Central memory CD8-positive, alpha-beta T cell (primary cell): ENCODE measurements around the gene HOXC11.

Source experiments
- ATAC-seq: fragments of 150-1000 bp; cut with Tn5 transposase; replicated peaks from 2 replicates; pipeline ENCODE4 v1.10.0; 2022; ENCODE audit warnings: mild to moderate bottlenecking, moderate FRiP score, moderate number of reproducible peaks; ENCODE audit not compliant: poor library complexity, severe bottlenecking; ENCODE audit errors: extremely low read depth
- DNase-seq, 2 donors: peaks; one replicate each; pipeline ENCODE4 v3.0.0; 2021; ENCODE audit warnings: low spot score in 2 of 2
- H3K27ac Mint-ChIP-seq: one replicate; pipeline ENCODE4 v1.8.0; 2022; ENCODE audit warnings: low read depth, mild to moderate bottlenecking, moderate library complexity, mixed read lengths
- H3K27me3 Mint-ChIP-seq: one replicate; pipeline ENCODE4 v1.8.0; 2022; ENCODE audit warnings: mixed read lengths
- H3K36me3 Mint-ChIP-seq: one replicate; pipeline ENCODE4 v1.8.0; 2022; ENCODE audit warnings: mild to moderate bottlenecking, moderate library complexity, mixed read lengths; ENCODE audit not compliant: insufficient read depth
- H3K4me1 Mint-ChIP-seq: one replicate; pipeline ENCODE4 v1.8.0; 2022; ENCODE audit warnings: mixed read lengths
- H3K4me3 Mint-ChIP-seq: one replicate; pipeline ENCODE4 v1.8.0; 2022; ENCODE audit warnings: mild to moderate bottlenecking, moderate library complexity, mixed read lengths
- H3K9me3 Mint-ChIP-seq: one replicate; pipeline ENCODE4 v1.8.0; 2022; ENCODE audit warnings: mixed read lengths

Gene HOXC11

GRCh38 chr12:53998110-53998899, 25.4 kb downstream of the HOXC11 start:
- ATAC-seq (no peak), DNase-seq (no peak)
- Mint-ChIP-seq H3K27me3 (peaks cover 100% of the 10 kb centered on the region), H3K4me3 (no peak overlapping the region), H3K27ac (no peak overlapping the region), H3K4me1 (peaks cover 42% of the 10 kb centered on the region), H3K9me3 (no peaks in the 10 kb centered on the region), H3K36me3 (peaks cover 21% of the 10 kb centered on the region)

GRCh38 chr12:53998900-53999236, 25.9 kb downstream of the HOXC11 start:
- DNase-seq = no peak
- ATAC-seq = no peak
- Mint-ChIP-seq H3K27ac (no peak overlapping the region), H3K36me3 (peaks cover 17% of the 10 kb centered on the region), H3K4me1 (peaks cover 36% of the 10 kb centered on the region), H3K27me3 (peaks cover 100% of the 10 kb centered on the region), H3K4me3 (no peak overlapping the region), H3K9me3 (no peaks in the 10 kb centered on the region)

GRCh38 chr12:53999559-54000115, 26.7 kb downstream of the HOXC11 start:
- H3K27me3 Mint-ChIP-seq = peaks cover 100% of the 10 kb centered on the region
- ATAC-seq (no peak), DNase-seq (no peak)
- H3K4me1 Mint-ChIP-seq = peaks cover 31% of the 10 kb centered on the region
- H3K9me3 Mint-ChIP-seq = no peaks in the 10 kb centered on the region
- H3K4me3 Mint-ChIP-seq = peak overlapping the region; percentile 61
- H3K27ac Mint-ChIP-seq = no peak overlapping the region
- H3K36me3 Mint-ChIP-seq = peaks cover 13% of the 10 kb centered on the region

DNA sequence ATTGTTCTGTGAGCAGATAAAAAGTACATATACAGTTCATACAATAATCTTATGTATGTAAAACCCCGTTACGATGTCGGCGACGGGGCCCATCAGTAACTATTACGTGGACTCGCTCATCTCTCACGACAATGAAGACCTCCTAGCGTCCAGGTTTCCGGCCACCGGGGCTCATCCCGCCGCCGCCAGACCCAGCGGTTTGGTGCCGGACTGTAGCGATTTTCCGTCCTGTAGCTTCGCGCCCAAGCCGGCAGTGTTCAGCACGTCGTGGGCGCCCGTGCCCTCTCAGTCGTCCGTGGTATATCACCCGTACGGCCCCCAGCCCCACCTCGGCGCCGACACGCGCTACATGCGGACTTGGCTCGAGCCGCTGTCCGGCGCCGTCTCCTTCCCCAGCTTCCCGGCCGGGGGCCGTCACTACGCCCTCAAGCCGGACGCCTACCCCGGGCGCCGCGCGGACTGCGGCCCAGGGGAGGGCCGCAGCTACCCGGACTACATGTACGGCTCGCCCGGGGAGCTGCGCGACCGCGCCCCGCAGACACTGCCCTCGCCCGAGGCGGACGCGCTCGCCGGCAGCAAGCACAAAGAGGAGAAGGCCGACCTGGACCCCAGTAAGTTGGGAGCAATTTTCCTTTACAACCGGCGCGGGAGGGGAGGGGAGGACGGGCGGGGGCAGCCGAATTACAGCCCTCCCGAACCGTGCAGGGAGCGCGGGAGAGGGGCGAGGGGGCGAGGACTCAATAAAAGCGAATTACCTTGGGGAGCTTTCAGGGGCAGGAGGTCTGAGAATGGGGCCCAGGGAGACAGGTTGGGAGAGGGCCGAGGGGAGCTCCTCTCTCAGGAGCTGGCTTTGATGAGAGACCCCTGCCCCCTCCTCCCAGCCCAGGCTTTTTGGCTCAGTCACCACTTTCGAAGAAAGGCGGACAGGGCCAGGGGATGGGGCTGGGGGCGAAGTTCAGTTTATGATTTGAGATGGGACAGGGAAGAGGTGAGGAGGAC, 27.5 kb downstream of the HOXC11 start, which contains the start of gene HOXC9:
Gene HOXC9, plus strand, starts transcription at position 46 of the 999 bp plus-strand sequence. Its CDS starts 28 bp downstream, at position 74.
- Mint-ChIP-seq H3K27me3 (peaks cover 100% of the 10 kb centered on the region), H3K36me3 (peaks cover 13% of the 10 kb centered on the region), H3K4me1 (peaks cover 27% of the 10 kb centered on the region), H3K9me3 (no peaks in the 10 kb centered on the region), H3K4me3 (peak within 1 kb of the TSS; percentile 61), H3K27ac (no peak within 1 kb of the TSS)
- ATAC-seq (no peak), DNase-seq (no peak)

- ATAC-seq (no peak), DNase-seq (no peak)
- H3K36me3 Mint-ChIP-seq = peaks cover 20% of the 10 kb centered on the region
- H3K4me3 Mint-ChIP-seq = no peak overlapping the region
- H3K4me1 Mint-ChIP-seq = peaks cover 29% of the 10 kb centered on the region
- H3K9me3 Mint-ChIP-seq = no peaks in the 10 kb centered on the region
- H3K27me3 Mint-ChIP-seq = peaks cover 100% of the 10 kb centered on the region
- no peak overlapping the region for H3K27ac Mint-ChIP-seq
Observed at GRCh38 chr12:54001283-54002187, 28.6 kb downstream of the HOXC11 start.

DNA sequence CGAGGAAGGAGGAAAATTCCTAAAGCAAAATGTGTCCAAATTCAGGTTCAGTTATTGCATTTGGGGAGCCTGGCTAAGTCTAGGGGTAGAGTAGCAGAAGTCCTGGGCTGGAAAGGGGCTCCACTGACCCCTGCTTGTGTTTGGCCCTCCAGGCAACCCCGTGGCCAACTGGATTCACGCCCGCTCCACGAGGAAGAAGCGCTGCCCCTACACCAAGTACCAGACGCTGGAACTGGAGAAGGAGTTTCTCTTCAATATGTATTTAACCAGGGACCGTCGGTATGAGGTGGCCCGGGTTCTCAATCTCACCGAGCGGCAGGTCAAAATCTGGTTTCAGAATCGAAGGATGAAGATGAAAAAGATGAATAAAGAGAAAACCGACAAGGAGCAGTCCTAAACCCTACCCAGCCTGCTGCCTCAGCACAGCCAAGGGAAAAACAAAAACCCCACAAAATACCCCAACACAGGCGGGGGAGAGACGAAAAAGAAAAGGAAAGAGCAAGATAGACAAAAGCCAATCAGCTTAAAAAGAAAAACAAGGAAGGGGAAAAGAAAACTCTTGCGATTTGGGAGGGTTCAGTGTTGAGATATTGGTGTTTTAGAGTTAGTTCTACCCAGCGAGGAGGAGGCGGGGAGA, 29.5 kb downstream of the HOXC11 start:
- H3K4me1 Mint-ChIP-seq = peaks cover 27% of the 10 kb centered on the region
- H3K9me3 Mint-ChIP-seq = no peaks in the 10 kb centered on the region
- ATAC-seq (no peak), DNase-seq (no peak)
- H3K36me3 Mint-ChIP-seq = peaks cover 20% of the 10 kb centered on the region
- peaks cover 100% of the 10 kb centered on the region for H3K27me3 Mint-ChIP-seq
- no peak overlapping the region for H3K27ac Mint-ChIP-seq
- no peak overlapping the region for H3K4me3 Mint-ChIP-seq

DNA sequence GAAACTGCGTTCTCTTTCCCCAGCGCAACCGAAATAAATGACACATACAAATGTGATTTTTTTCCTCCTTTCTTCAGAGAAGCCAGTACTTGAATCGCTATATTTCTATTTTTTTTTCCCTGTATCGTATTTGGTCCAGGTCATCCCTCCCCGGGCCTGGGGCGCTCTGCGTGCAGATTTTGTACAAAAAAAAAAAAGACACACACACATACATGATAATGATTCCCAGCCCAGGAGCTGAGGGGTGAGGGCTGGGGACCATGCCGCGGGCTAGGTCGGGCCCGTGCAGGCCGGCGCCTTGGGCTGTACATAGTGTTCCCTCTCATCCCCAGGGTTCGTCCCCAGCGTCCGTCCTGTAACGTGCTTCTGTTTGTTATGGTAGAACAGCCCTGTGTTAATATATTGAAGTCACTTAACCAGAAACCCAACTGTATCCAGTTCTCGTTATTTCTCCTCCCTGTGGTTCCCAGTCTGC, 30.0 kb downstream of the HOXC11 start:
- no peak overlapping the region for H3K27ac Mint-ChIP-seq
- peaks cover 20% of the 10 kb centered on the region for H3K36me3 Mint-ChIP-seq
- peaks cover 23% of the 10 kb centered on the region for H3K4me1 Mint-ChIP-seq
- H3K4me3 Mint-ChIP-seq = no peak overlapping the region
- no peak for DNase-seq
- no peak for ATAC-seq
- H3K9me3 Mint-ChIP-seq = no peaks in the 10 kb centered on the region
- H3K27me3 Mint-ChIP-seq = peaks cover 100% of the 10 kb centered on the region

DNA sequence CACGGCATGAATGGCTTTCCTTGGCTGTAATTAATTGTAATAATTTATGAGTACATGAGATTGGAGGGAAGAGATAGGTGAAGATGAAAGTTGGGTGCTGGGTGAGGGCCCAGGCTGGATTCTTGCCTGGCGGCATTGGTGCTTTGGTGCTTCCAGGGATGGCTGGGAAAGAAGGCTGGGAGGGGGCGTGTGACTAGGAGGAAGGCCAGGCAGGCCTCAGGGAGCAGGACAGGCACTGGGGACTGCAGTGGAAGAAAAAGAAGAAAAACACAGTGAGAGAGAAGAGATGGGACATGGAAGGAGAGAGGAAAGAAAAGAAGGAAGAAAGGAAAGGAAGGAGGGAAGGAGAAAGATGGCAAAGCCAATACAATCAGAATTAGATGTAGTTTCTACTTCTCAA, 30.7 kb downstream of the HOXC11 start:
- no peak overlapping the region for H3K4me3 Mint-ChIP-seq
- no peak overlapping the region for H3K27ac Mint-ChIP-seq
- no peaks in the 10 kb centered on the region for H3K9me3 Mint-ChIP-seq
- no peak for ATAC-seq
- DNase-seq = no peak
- peaks cover 23% of the 10 kb centered on the region for H3K36me3 Mint-ChIP-seq
- H3K4me1 Mint-ChIP-seq = peaks cover 24% of the 10 kb centered on the region
- H3K27me3 Mint-ChIP-seq = peaks cover 100% of the 10 kb centered on the region

DNA sequence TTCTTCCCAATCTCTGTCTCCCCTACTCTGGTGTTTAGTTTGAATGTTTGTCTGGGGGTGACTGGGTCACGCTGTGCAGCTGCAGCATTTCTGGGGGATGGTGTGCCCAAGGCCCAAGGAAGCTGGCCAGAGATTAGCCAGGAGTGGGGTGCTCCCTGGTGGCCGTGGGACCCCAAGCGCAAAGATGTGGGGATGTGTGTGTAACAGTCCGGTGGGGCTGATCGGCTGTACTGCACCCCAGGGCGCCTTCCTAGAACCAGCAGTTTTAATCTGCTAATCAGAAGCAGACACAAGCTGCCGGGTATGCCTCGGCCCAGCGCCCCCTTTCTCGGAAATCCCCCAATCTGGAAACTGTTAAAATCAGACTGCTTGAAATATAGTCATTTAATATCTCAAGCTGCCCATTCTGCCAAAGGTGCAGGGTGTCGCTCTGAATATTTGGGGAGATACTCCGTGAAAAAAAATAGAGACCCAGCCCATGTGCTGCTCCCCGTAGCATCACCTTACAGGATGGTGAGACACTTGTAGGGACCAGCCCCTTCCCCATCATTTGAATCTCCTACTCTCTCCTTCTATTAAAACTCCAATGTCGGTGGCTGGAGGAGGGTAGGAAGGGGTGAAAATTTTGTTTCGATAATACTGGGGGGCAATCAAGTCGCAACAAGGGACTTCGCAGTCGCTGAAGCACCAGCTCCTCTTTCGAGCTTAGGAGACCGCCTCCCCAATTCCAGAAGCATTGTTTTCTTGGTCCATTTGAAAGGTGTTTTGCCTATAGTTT, 31.3 kb downstream of the HOXC11 start:
- no peak overlapping the region for H3K27ac Mint-ChIP-seq
- DNase-seq = no peak
- no peaks in the 10 kb centered on the region for H3K9me3 Mint-ChIP-seq
- H3K36me3 Mint-ChIP-seq = peaks cover 27% of the 10 kb centered on the region
- H3K4me3 Mint-ChIP-seq = no peak overlapping the region
- no peak for ATAC-seq
- H3K4me1 Mint-ChIP-seq = peaks cover 30% of the 10 kb centered on the region
- peaks cover 100% of the 10 kb centered on the region for H3K27me3 Mint-ChIP-seq

GRCh38 chr12:54004841-54005530, 32.1 kb downstream of the HOXC11 start:
- Mint-ChIP-seq H3K9me3 (no peaks in the 10 kb centered on the region), H3K27ac (no peak overlapping the region), H3K36me3 (peaks cover 25% of the 10 kb centered on the region), H3K4me1 (peaks cover 32% of the 10 kb centered on the region), H3K4me3 (no peak overlapping the region), H3K27me3 (peaks cover 100% of the 10 kb centered on the region)
- DNase-seq (no peak), ATAC-seq (no peak)
